Peyer's patch (tissue), 4 donors: ENCODE measurements around the gene MAST2.

Source experiments
- POLR2A ChIP-seq, 2 donors: fragments of 450-650 bp; IDR thresholded peaks; one replicate each; pipeline ENCODE4 v1.5.1; 2017; ENCODE audit warnings: antibody characterized with exemption in 2 of 2, mild to moderate bottlenecking in 2 of 2, moderate library complexity in 2 of 2
- TF ChIP-seq, protein P1 (sequence below), 6 experiments: fragments of 450-650 bp in 4 of 6; fragments of 200-600 bp in 2 of 6; sonication (generic) in 1 of 6; IDR thresholded peaks; one replicate each; pipeline ENCODE4 v1.5.1; 2017 to 2019; ENCODE audit warnings: antibody characterized with exemption in 6 of 6, mild to moderate bottlenecking in 3 of 6, moderate library complexity in 1 of 6

DNA sequence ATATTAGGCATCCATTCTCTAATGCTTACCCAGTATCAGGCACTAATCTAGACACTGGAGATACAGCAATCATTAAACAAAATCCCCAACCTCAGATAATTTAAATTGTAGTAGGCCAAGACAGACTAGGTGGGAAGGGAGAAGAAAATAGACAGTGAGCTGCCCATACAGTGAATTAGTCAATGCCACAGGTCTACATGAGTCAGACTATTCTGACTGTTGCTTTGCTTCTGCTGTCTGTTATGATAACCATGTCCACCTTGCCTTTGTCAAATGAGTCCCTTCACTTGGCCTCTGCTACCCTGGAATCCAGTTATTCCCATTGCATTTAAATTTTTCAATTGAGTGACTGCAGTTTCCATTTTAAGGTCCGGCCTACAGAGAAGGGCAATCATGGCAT is 269.6 kb downstream of the MAST2 start:
- TF ChIP-seq, protein P1, sequence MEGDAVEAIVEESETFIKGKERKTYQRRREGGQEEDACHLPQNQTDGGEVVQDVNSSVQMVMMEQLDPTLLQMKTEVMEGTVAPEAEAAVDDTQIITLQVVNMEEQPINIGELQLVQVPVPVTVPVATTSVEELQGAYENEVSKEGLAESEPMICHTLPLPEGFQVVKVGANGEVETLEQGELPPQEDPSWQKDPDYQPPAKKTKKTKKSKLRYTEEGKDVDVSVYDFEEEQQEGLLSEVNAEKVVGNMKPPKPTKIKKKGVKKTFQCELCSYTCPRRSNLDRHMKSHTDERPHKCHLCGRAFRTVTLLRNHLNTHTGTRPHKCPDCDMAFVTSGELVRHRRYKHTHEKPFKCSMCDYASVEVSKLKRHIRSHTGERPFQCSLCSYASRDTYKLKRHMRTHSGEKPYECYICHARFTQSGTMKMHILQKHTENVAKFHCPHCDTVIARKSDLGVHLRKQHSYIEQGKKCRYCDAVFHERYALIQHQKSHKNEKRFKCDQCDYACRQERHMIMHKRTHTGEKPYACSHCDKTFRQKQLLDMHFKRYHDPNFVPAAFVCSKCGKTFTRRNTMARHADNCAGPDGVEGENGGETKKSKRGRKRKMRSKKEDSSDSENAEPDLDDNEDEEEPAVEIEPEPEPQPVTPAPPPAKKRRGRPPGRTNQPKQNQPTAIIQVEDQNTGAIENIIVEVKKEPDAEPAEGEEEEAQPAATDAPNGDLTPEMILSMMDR (IDR thresholded peaks at IDR 0.05), result no peak
- no peak for TF ChIP-seq POLR2A (IDR thresholded peaks at IDR 0.05)
